HG02943 (cell line): ENCODE measurements around the gene GRID2.
"Not testable (repeated sequence)": the region's sequence is repeated elsewhere in the genome, so short reads cannot be mapped to it uniquely, and the experiment has no call there.

Source experiments
- ATAC-seq: cut with Tn5 transposase; IDR thresholded peaks from one replicate; pipeline ENCODE4 v1.9.1; 2021; ENCODE audit warnings: mild to moderate bottlenecking, low read depth, moderate library complexity; ENCODE audit not compliant: unreplicated experiment

The GRID2 gene

GRCh38 chr4:93267747-93268146 lies 964.0 kb downstream of the GRID2 start:
- no peak for ATAC-seq

- ATAC-seq, result no peak
Measured at GRCh38 chr4:93285346-93285745, 981.6 kb downstream of the GRID2 start.

- no peak for ATAC-seq
Measured at GRCh38 chr4:93289241-93289640, 985.5 kb downstream of the GRID2 start.

- ATAC-seq, result no peak
Measured at GRCh38 chr4:93289831-93290230, 986.1 kb downstream of the GRID2 start.

GRCh38 chr4:93299118-93299517 lies 995.4 kb downstream of the GRID2 start:
- no peak for ATAC-seq

- ATAC-seq, result not testable (repeated sequence)
Measured at GRCh38 chr4:93300780-93301555, 997.2 kb downstream of the GRID2 start.

- ATAC-seq, result no peak
Measured at GRCh38 chr4:93302310-93302709, 998.5 kb downstream of the GRID2 start.

- ATAC-seq, result no peak
Measured at GRCh38 chr4:93303440-93303839, 999.7 kb downstream of the GRID2 start.

GRCh38 chr4:93312299-93312698 lies 1008.5 kb downstream of the GRID2 start:
- ATAC-seq, result no peak

- no peak for ATAC-seq
Measured at GRCh38 chr4:93313197-93313596, 1009.4 kb downstream of the GRID2 start.

GRCh38 chr4:93317057-93317456 lies 1013.3 kb downstream of the GRID2 start:
- ATAC-seq, result no peak

GRCh38 chr4:93317561-93317960 lies 1013.8 kb downstream of the GRID2 start:
- ATAC-seq, result no peak

- no peak for ATAC-seq
Measured at GRCh38 chr4:93319041-93319440, 1015.3 kb downstream of the GRID2 start.

GRCh38 chr4:93320356-93320755 lies 1016.6 kb downstream of the GRID2 start:
- ATAC-seq, result no peak

GRCh38 chr4:93327346-93327745 lies 1023.6 kb downstream of the GRID2 start:
- ATAC-seq, result no peak

- peak; percentile 96 for ATAC-seq
Measured at GRCh38 chr4:93334003-93334402, 1030.2 kb downstream of the GRID2 start.

GRCh38 chr4:93337196-93337595 lies 1033.4 kb downstream of the GRID2 start:
- ATAC-seq, result no peak

- no peak for ATAC-seq
Measured at GRCh38 chr4:93342738-93343137, 1039.0 kb downstream of the GRID2 start.

- ATAC-seq, result no peak
Measured at GRCh38 chr4:93346840-93347239, 1043.1 kb downstream of the GRID2 start.

GRCh38 chr4:93348896-93349295 lies 1045.1 kb downstream of the GRID2 start:
- no peak for ATAC-seq

- ATAC-seq, result no peak
Measured at GRCh38 chr4:93351846-93352245, 1048.1 kb downstream of the GRID2 start.

- no peak for ATAC-seq
Measured at GRCh38 chr4:93355411-93355810, 1051.6 kb downstream of the GRID2 start.

GRCh38 chr4:93359586-93359985 lies 1055.8 kb downstream of the GRID2 start:
- ATAC-seq, result no peak
